ENCODE data around the gene ZNF285.
"Not testable (repeated sequence)": the region's sequence is repeated elsewhere in the genome, so short reads cannot be mapped to it uniquely, and the experiment has no call there.

Gene ZNF285

GRCh38 chr19:44401139-44402115 is at the start of gene ZNF285:
Gene ZNF285 (minus strand): TSS chr19:44401608. CDS start chr19:44397213, 4,395 bp downstream.
- DNase-seq, result no peak

GRCh38 chr19:44447916-44448674 is 46.7 kb upstream of the ZNF285 start, which contains the start of gene ZNF229:
Gene ZNF229 (minus strand): TSS chr19:44448472. CDS start chr19:44442847, 5,625 bp downstream.
- no peak for DNase-seq

GRCh38 chr19:44438441-44438840 is 37.0 kb upstream of the ZNF285 start:
- DNase-seq, result no peak

- no peak for DNase-seq
Measured at GRCh38 chr19:44435441-44435840, 34.0 kb upstream of the ZNF285 start.

- no peak for DNase-seq
Measured at GRCh38 chr19:44430956-44431355, 29.5 kb upstream of the ZNF285 start.

GRCh38 chr19:44415553-44415952 is 14.1 kb upstream of the ZNF285 start:
- not testable (repeated sequence) for DNase-seq

- not testable (repeated sequence) for DNase-seq
Measured at GRCh38 chr19:44389268-44389667, 12.1 kb downstream of the ZNF285 start.

GRCh38 chr19:44374789-44375188 is 26.6 kb downstream of the ZNF285 start:
- DNase-seq, result no peak

- no peak for DNase-seq
Measured at GRCh38 chr19:44371815-44372480, 29.5 kb downstream of the ZNF285 start.

GRCh38 chr19:44367024-44367423 is 34.4 kb downstream of the ZNF285 start:
- DNase-seq, result no peak

GRCh38 chr19:44356383-44357111 is 44.9 kb downstream of the ZNF285 start, which contains the start of gene ZNF112:
Gene ZNF112 (minus strand): TSS chr19:44356680. CDS start chr19:44340539, 16,141 bp downstream.
- DNase-seq, result peak; percentile 95

GRCh38 chr19:44346556-44346955 is 54.9 kb downstream of the ZNF285 start:
- DNase-seq, result no peak

GRCh38 chr19:44345959-44346358 is 55.4 kb downstream of the ZNF285 start:
- DNase-seq, result no peak

GRCh38 chr19:44344255-44344654 is 57.2 kb downstream of the ZNF285 start:
- DNase-seq, result no peak

- no peak for DNase-seq
Measured at GRCh38 chr19:44341794-44342193, 59.6 kb downstream of the ZNF285 start.

GRCh38 chr19:44334639-44335038 is 66.8 kb downstream of the ZNF285 start:
- DNase-seq, result not testable (repeated sequence)

All from NCI-H345 (cell line).